ENCODE data around the gene PNP. TPM values are rescaled to one million over a fixed set of nuclear protein-coding genes. Genes with fewer than 3 reads are reported as not detected.
"Not testable (repeated sequence)": the region's sequence is repeated elsewhere in the genome, so short reads cannot be mapped to it uniquely, and the experiment has no call there.

Gene PNP
- total RNA-seq, 3 donors from 2014 or later = 38.8 to 74.8 (median 72.8) TPM

DNA sequence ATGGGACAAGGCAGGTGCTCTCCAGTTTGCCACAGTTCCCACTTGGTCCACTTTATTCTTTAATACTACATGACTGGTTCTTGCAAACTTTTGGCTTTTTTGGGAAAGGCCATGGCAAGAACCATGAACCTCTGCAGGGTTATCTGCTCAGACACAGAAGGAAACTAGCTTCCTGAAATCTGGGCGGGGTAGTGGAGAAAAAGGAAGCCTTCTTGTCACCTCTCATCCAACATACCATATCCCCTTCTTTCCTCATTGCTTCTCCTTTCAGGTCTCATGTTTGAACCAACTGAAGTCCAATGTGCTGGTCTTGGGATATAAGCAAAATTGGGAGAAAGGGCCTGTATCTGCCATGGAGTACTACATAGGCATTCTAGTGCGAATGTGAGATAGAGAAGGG is 27.7 kb upstream of the PNP start:
- TF ChIP-seq, protein P1, sequence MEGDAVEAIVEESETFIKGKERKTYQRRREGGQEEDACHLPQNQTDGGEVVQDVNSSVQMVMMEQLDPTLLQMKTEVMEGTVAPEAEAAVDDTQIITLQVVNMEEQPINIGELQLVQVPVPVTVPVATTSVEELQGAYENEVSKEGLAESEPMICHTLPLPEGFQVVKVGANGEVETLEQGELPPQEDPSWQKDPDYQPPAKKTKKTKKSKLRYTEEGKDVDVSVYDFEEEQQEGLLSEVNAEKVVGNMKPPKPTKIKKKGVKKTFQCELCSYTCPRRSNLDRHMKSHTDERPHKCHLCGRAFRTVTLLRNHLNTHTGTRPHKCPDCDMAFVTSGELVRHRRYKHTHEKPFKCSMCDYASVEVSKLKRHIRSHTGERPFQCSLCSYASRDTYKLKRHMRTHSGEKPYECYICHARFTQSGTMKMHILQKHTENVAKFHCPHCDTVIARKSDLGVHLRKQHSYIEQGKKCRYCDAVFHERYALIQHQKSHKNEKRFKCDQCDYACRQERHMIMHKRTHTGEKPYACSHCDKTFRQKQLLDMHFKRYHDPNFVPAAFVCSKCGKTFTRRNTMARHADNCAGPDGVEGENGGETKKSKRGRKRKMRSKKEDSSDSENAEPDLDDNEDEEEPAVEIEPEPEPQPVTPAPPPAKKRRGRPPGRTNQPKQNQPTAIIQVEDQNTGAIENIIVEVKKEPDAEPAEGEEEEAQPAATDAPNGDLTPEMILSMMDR (IDR thresholded peaks at IDR 0.05) = no peak
- no peak overlapping the region for H3K4me3 ChIP-seq
- H3K4me1 ChIP-seq (ENCODE audit: low read depth) = no peaks in the 10 kb centered on the region
- H3K9me3 ChIP-seq = no peaks in the 10 kb centered on the region
- intact Hi-C loops (cut with DNase I, micrococcal nuclease) = no loop called here
- H3K36me3 ChIP-seq (ENCODE audit: low read depth) = no peaks in the 10 kb centered on the region
- DNase-seq = no peak
- ATAC-seq = no peak

DNA sequence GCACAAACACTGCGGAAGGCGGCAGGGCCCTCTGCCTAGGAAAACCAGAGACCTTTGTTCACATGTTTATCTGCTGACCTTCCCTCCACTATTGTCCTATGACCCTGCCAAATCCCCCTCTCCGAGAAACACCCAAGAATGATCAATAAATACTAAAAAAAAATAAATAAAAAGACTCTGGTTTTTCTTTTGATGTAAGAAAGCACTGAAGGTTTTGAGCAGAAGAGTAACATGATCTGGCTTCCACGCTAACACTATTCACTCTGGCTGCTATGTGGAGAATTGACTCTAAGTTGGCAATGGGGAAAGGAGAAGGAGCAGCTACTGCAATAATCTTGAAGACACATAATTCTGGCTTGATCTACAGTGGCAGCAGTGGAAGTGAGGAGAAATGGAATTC is 25.6 kb upstream of the PNP start:
- ATAC-seq; H3K36me3 ChIP-seq (ENCODE audit: low read depth): not testable (repeated sequence)

DNA sequence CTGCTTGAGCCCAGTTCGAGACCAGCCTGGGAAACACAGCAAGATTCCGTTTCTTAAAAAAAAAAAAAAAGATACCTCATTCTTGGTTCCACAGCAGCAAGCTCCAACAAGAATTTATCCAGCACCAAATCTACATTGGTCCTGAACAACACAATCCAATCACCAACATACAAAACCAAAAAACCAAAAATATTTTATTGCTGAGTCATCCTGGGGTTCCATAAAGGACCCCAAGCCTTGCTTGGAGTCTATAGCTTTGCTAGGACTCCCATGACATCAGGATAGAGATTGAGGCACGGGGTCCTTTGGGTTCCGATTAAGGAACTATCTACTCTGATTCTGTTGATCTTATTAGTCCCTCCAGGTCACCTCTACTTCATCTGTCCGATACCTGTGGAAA is 22.3 kb upstream of the PNP start:
- no peak for DNase-seq

More for the DNA sequence above, 25.6 kb upstream of the PNP start:
- H3K4me3 ChIP-seq; DNase-seq; H3K4me1 ChIP-seq (ENCODE audit: low read depth); H3K9me3 ChIP-seq; intact Hi-C loops (cut with DNase I, micrococcal nuclease): not testable (repeated sequence)

DNA sequence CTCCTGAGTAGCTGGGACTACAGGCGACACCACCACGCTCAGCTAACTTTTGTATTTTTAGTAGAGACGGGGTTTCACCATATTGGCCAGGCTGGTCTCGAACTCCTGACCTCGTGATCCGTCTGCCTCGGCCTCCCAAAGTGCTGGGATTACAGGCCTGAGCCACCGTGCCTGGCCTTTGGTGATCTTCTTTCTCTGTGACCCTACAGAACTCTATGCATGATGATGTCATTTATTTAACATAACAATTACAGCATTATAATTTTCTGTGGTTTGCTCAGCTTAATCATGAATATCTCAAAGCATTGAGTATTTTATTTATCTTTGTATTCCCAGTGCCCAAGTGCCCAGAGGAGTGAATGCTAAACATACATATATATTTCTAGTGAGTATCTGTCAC is 16.4 kb upstream of the PNP start:
- DNase-seq; ATAC-seq; intact Hi-C loops (cut with DNase I, micrococcal nuclease); H3K9me3 ChIP-seq; H3K4me3 ChIP-seq: not testable (repeated sequence)
- H3K4me1 ChIP-seq (ENCODE audit: low read depth) = peaks cover 23% of the 10 kb centered on the region
- peaks cover 18% of the 10 kb centered on the region for H3K36me3 ChIP-seq (ENCODE audit: low read depth)

More for the DNA sequence above, 22.3 kb upstream of the PNP start:
- Histone ChIP-seq H3K9me3 (no peaks in the 10 kb centered on the region), H3K4me1 (ENCODE audit: low read depth) (no peaks in the 10 kb centered on the region), H3K36me3 (ENCODE audit: low read depth) (peaks cover 9% of the 10 kb centered on the region), H3K4me3 (no peak overlapping the region)
- no peak for ATAC-seq
- TF ChIP-seq, protein P1 (IDR thresholded peaks at IDR 0.05) = no peak
- intact Hi-C loops (cut with DNase I, micrococcal nuclease) = no loop called here

DNA sequence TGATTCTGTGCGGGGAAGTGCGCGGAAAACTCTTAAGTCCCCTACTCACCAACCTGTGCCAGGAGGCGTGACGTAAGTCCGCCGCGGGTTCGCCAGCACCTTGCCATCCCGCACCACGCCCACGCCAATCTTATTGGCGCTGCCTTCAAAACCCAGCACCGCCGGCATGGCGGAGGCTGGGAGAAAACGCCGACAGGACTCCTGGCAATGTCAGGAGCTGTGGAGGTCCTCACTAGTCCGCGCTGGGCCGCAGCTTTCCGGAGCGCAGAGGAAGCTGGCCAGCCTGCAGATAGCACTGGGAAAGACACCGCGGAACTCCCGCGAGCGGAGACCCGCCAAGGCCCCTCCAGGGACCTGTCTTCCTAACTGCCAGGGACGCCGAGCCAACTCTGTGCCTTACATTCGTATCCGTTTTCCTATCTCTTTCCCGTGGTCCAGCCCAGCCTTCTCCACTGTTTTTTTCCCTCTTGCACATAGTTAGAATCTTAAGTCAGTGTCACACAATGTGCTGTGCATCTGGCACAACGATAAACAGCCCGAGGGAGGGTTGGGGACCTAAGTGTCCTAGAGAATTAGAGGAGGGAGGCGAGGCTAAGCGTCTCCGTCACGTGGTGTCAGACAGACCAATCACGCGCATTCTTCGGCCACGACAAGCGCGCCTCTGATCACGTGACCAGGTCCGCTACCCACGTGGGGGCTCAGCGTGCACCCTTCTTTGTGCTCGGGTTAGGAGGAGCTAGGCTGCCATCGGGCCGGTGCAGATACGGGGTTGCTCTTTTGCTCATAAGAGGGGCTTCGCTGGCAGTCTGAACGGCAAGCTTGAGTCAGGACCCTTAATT is 14.5 kb upstream of the PNP start, which contains the start of the genes APEX1 and OSGEP:
APEX1 (plus strand) TSS at position 711 of the 839 bp plus-strand sequence. CDS start 420 bp downstream, outside the sequence.
OSGEP (minus strand) TSS at position 297 of the 839 bp plus-strand sequence; CDS start at position 168, 129 bp downstream.
- peaks cover 25% of the 10 kb centered on the region for H3K4me1 ChIP-seq (ENCODE audit: low read depth)
- peak; percentile 93 for ATAC-seq
- intact Hi-C loops (cut with DNase I, micrococcal nuclease) = loop anchor here in 1 of 2 donors (2.0 kb wide), 1 partner anchor 42 kb away; the partner anchor contains the start of gene TEP1
- DNase-seq = peak; percentile 96 to 99 (median 99)
- peak within 1 kb of the TSS; percentile 42 for H3K4me3 ChIP-seq
- TF ChIP-seq, protein P1 (IDR thresholded peaks at IDR 0.05) = no peak
- peaks cover 13% of the 10 kb centered on the region for H3K36me3 ChIP-seq (ENCODE audit: low read depth)
- H3K9me3 ChIP-seq = no peaks in the 10 kb centered on the region

DNA sequence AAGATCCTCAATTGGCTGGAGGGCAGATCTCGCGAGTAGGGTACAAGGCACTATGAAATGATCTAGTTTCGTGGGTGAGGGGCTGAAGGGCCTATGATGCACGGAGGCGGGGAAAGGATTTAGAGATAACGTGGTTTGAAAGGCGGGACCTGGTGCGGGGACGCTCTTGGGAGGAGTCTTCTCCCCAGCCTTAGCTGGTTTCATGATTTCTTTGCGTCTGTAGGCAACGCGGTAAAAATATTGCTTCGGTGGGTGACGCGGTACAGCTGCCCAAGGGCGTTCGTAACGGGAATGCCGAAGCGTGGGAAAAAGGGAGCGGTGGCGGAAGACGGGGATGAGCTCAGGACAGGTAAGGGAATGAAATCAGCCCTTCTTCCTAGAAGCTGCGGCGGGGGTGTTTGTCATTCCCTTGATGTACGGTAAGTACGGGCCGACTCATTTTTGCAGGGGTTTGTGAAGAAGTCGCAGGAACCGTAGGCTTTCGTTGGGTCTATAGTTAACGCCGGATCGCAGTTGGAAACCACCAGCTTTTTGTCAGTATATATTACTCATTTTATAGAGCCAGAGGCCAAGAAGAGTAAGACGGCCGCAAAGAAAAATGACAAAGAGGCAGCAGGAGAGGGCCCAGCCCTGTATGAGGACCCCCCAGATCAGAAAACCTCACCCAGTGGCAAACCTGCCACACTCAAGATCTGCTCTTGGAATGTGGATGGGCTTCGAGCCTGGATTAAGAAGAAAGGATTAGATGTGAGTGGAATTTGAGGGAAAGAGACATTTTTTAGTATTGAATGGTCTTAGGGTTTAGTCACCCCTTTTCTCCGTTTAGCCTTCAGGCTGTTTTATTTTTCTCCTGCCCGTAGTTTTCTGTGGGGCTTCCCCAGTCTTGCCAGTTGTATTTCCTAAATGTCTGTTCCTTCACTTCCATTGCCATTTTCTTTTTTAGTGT is 13.6 kb upstream of the PNP start:
- H3K4me1 ChIP-seq (ENCODE audit: low read depth) = peaks cover 32% of the 10 kb centered on the region
- DNase-seq = peak in 1 of 3 donors; percentile 77
- peak overlapping the region; percentile 42 for H3K4me3 ChIP-seq
- intact Hi-C loops (cut with DNase I, micrococcal nuclease) = loop anchor here in 1 of 2 donors (2.0 kb wide), 1 partner anchor 43 kb away; the partner anchor contains the start of gene TEP1
- TF ChIP-seq, protein P1 (IDR thresholded peaks at IDR 0.05) = no peak
- peak; percentile 70 for ATAC-seq
- H3K36me3 ChIP-seq (ENCODE audit: low read depth) = peaks cover 9% of the 10 kb centered on the region
- H3K9me3 ChIP-seq = no peaks in the 10 kb centered on the region
